ENCODE results near the gene ODF2.
"Not testable (repeated sequence)": the region's sequence is repeated elsewhere in the genome, so short reads cannot be mapped to it uniquely, and the experiment has no call there.

ODF2 gene

GRCh38 chr9:128455849-128456612, at the start of gene ODF2:
TSS of gene ODF2 (plus strand) at chr9:128456006. CDS start at chr9:128456092, 86 bp downstream.
- DNase-seq = peak; percentile 90 to 98 (median 96)

GRCh38 chr9:128406848-128407391, 48.9 kb upstream of the ODF2 start:
- DNase-seq = no peak

DNA sequence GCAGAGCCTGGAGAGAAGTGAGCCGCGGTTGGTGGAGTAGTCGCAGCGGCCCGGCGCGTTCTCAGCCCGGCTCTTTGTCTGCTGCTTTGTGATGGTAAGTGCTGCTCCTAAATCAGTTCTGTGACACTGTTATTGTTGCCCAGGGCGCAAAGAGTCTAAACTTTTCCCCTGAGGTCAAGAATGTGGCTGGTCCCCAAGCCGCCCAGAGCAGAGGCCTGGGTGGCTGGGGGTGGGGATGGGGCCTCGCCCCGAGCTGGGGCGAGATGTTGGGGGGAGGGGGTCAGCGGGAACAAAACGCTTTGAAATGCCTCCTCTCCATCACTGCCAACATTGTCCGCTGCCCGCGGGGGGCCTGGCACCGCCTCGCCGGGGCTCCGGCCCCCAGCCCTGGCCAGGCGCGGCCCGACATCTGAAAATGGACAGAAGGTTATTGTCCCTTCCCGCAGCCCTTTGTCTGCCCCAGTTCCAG, 46.8 kb upstream of the ODF2 start:
- no peak for DNase-seq

- no peak for DNase-seq
Observed at GRCh38 chr9:128409450-128409849, 46.4 kb upstream of the ODF2 start.

- no peak for DNase-seq
Observed at GRCh38 chr9:128409978-128410377, 45.8 kb upstream of the ODF2 start.

- no peak for DNase-seq
Observed at GRCh38 chr9:128411364-128412119, 44.3 kb upstream of the ODF2 start.

DNA sequence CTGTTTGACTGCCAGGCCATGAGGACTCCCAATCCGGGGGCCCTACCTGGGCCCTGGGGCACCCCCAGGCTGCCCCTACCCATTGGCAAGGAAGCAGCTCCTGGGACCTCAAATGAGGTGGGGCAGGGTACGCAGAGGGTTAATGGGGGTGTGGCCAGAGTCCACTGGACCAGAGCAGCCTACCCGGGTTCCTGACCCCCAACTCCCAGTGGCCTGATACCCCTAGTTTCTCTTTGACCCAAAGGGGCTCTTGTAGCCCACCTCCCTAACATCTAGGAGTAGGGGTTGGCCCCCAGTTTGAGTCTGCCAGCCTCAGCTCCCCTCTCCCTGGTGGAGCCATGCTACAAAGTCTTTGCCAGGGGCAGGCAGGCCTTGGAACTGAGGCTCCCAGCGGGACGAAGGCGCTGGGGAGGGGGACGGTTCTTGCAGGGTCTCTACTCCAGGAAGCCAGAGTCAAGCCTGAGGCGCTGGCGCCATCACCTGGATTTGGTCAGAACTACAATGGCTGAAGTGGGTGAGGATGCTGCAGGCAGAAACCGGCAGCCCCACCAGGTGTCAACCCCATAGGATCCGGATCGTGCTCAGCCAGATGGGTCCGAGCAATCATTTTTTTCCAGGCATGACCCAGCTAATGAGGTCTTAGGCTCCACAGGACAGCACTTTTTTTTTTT, 43.6 kb upstream of the ODF2 start:
- peak in 3 of 4 experiments; percentile 9 to 50 (median 16) for DNase-seq

DNA sequence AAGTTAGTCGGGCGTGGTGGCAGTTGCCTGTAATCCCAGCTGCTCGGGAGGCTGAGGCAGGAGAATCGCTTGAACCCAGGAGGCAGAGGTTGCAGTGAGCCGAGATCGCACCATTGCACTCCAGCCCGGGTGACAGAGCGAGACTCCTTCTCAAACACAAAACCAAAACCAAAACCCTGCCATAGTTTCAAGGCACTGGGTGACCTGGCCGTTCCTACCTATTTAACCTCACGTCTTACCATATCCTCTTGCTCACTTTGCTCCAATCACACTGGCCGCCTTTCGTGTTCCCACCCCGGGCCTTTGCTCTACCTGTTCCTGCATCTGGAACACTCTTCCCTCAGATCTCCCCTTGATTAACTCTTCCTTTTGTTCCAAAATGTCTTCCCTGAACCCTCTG, 42.1 kb upstream of the ODF2 start:
- DNase-seq = not testable (repeated sequence)

DNA sequence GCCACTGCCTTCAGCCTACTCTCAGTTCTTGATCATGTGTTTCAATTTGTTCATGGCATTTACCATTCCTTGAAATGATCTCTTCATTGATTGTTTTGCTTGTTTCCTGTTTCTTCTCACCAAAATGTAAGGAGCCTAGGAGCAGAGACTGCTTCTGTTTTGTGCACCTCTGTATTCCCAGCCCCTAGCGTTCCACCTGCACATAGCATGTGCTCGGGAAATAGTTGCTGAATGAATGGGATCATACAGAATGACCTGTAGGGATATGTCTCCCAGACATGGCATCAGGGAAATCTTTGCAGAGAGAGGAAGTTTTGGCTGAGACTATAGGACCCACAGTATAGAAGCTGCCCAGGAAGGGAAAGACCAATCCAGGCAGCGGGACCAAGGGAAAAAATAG, 41.3 kb upstream of the ODF2 start:
- no peak for DNase-seq

DNA sequence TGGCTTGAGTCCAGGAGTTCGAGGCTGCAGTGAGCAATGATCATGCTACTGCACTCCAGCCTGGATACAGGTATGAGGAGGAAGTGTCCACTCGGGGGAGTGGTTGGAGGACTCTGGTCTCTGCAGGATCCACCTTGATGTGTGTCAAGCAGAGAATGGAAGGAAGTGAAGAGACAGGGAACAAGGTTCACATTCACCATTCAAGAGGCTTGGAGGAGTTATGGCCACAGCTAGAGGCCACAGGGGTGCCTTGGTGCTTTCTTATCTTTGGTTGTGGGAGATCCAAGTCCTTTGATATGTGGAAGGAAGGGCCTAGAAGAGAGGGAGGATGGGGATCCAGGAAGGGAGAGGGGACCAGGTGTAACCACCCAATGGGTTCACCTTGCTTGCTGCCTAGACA, 40.5 kb upstream of the ODF2 start:
- no peak for DNase-seq

DNA sequence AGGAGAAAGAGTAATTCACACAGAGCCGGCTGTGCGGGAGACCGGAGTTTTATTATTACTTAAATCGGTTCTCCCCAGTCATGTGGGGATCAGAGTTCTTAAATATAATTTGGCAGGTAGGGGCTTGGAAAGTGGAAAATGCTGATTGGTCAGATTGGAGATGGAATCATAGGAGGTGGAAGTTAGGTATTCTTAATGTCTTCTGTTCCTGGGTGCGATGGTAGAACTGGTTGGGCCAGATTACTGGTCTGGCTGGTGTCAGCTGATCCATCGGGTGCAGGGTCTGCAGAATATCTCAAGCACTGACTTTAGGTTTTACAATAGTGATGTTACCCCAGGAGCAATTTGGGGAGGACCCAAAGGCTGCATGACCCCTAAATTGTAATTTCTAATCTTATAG, 39.8 kb upstream of the ODF2 start:
- no peak for DNase-seq

DNA sequence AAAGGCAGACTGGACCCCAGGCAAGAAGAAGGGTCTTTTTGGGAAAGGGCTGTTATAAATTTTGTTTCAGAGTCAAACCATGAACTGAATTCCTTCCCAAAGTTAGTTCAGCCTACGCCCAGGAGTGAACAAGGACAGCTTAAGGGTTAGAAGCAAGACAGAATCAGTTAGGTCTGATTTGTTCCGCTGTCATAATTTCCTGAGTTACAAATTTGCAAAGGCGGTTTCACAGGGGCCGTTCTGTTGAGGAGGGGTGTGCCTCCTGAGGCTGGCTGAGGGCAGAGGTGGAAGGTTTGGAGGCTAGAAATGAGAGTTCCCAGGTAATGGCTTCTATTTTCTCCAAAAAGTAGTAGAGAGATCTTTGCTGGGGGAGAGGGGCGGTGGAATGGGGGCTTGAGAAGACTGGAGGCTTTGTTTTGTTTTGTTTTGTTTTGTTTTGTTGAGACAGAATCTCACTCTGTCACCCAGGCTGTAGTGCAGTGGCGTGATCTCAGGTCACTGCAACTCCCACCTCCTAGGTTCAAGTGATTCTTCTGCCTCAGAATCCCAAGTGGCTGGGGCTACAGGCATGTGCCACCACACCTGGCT, 39.3 kb upstream of the ODF2 start:
- no peak for DNase-seq

DNA sequence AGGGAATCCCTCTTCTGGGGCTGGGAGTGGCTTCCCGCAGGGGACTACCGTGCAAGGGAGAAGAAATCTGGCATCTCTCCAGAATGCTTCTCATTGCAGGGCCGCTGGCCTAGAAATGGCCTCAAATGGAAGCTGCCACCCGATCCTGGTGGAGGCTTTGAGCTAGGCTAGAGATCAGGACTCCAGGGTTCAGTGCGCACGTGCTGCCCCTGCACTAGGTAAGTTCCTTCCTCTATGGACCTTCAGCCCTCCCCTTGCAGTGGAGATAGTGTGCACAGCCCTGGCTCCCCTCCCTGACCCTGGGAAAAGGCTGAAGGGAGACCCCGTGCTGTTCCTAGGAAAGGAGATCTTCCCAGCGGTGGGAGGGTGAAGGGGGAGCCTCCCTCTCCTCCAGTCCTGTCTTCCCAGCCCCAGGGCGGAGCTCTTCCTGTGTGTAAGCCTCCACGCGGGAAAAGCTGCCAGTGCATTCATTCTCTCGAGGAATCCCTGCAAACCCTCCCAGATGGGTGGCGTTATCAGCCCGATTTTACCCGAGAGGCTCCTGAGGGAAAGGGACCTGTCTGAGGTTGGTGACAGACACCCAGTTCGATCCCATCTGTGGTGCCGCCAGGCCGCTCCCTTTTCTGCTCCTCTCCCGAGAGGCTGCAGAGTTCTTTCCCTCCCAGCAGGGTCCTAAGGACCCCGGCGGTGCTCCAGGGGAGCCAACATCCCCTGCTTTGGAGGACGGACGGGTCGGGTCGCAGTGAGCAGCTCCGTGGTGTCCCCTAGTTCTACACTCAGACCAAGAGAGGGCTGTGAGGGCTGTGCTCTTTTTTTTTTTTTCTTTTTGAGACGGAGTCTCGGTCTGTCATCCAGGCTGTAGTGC, 36.5 kb upstream of the ODF2 start:
- DNase-seq = no peak

DNA sequence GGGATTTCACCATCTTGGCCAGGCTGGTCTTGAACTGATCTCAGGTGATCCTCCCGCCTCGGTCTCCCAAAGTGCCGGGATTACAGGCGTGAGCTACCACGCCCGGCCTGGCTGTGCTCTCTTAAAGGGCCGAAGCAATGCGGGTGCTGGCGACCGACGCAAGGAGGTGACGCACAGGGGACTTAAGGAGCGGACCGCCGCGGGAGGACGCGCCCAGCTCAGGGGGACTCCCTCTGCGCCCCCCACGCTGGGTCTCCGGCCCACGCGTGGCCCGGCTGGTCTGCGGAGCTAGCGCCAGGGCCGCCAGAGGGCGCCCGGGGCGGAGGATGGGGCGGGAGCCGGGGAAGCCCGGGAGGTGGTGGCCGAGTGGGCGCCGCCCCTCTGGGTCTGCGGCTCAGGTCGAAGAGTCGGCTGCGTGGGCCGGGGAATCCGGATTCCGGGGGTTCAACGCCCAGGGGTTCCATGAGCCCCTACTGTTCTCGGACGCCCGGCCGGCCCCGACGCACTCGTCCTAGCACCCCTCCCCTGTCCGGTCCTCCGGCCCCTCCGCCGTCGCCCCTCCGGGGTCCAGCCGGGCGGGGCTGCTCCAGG, 35.7 kb upstream of the ODF2 start:
- peak; percentile 9 to 50 (median 20) for DNase-seq

GRCh38 chr9:128420651-128421481, 34.9 kb upstream of the ODF2 start, which contains the start of gene CERCAM:
TSS of gene CERCAM (plus strand) at chr9:128420857. CDS start at chr9:128420878, 21 bp downstream.
- peak in 1 of 4 experiments; percentile 42 for DNase-seq

DNA sequence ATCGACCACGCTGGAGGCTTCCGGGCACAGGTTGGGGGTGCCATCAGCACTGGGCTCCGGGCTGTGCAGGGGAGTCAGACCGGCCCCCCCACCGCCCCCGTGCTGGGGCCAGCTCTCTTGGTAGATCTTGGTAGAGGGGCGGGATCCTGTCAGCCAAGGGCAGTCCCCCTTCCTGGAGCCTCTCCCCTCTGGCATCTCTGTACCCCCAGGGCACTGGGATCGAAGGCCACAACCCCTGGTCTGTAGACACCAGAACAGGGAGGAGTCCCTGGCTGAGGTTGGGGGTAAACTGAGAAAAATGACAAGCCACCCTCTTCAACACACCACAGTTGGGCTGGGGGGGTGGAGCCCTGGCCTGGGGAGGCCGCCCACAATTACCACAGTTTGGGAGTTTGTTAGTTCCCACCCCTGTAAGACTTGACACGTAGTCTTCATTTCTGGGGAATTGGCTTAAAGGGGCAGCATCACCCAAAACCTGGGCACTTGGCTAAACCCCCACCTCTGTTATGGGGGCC, 34.3 kb upstream of the ODF2 start:
- DNase-seq = no peak

DNA sequence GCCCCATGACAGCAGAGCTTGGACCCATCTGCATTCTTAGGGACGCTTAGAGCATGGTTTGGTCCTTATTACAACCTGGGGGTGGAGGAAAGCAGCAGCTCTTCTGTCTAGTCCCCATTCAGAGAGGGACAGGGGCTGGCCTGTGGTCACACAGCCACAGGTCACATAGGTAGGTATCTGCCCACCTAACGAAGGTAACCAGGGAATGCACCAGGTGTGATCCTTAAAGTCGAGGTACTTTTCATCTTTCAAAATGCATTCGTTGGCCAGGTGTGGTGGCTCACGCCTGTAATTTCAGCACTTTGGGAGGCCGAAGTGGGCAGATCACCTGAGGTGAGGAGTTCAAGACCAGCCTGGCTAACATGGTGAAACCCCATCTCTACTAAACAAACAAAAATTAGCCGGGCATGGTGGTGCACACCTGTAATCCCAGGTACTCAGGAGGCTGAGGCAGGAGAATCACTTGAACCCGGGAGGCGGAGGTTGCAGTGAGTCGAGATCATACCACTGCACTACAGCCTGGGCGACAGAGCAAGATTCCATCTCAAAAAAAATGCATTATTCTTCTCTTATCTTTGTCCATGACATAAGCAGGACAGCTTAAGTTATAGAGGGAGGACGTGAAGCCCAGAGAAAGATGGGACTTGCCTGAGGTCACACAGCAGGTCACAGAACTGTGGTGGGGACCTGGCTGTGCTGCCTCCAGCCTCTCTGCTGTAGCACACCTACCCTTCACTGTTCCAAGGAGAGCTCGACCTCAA, 33.6 kb upstream of the ODF2 start:
- not testable (repeated sequence) for DNase-seq

GRCh38 chr9:128422783-128423150, 33.0 kb upstream of the ODF2 start:
- no peak for DNase-seq

DNA sequence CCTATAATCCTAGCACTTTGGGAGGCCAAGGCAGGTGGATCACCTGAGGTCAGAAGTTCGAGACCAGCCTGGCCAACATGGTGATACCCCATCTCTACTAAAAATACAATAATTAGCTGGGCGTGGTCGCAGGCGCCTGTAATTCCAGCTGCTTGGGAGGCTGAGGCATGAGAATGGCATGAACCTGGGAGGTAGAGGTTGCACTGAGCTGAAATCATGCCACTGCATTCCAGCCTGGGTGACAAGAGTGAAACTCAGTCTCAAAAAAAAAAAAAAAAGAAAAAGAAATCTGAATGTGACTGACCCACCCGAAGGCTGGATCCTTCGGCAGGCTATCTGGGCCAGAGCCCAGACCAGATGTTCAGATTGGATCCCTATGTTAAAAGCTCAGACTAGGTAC, 32.5 kb upstream of the ODF2 start:
- not testable (repeated sequence) for DNase-seq
